Stomach (tissue), 4 donors: Measurements from ENCODE around the gene PCLO.

Source experiments
- CTCF ChIP-seq, 7 experiments: fragments of 450-650 bp in 4 of 7; fragments of 200-600 bp in 3 of 7; sonication (generic) in 3 of 7; IDR thresholded peaks; one replicate each; pipeline ENCODE4 v1.5.1; 2016 to 2019; ENCODE audit warnings: antibody characterized with exemption in 7 of 7, control low read depth in 2 of 7, mild to moderate bottlenecking in 1 of 7
- EP300 ChIP-seq: sonication (generic); formaldehyde crosslinking; IDR thresholded peaks from one replicate; pipeline ENCODE4 v1.6.1; 2017; ENCODE audit warnings: antibody characterized with exemption
- POLR2A ChIP-seq, 4 donors: fragments of 450-650 bp; IDR thresholded peaks; one replicate each; pipeline ENCODE4 v1.6.1; 2016; ENCODE audit warnings: antibody characterized with exemption in 4 of 4, control low read depth in 2 of 4, mild to moderate bottlenecking in 1 of 4, moderate library complexity in 1 of 4

- TF ChIP-seq EP300 (no peak), CTCF (IDR thresholded peaks at IDR 0.05) (no peak), POLR2A (IDR thresholded peaks at IDR 0.05) (no peak)
These were observed 458.6 kb downstream of the PCLO start for GRCh38 chr7:82704121-82704520.
